ENCODE measurements around the gene BRD4. TPM values are rescaled to one million over a fixed set of nuclear protein-coding genes. Genes with fewer than 3 reads are reported as not detected.
A peak's percentile ranks its signal among the peaks of the same experiment; 100 is the strongest.

Gene BRD4
- total and polyA plus RNA-seq, 2 of the 13 experiments (the other 11 are each of a cell fraction or from before 2014, with no cell fraction given) = 10.5 to 11.4 TPM

DNA sequence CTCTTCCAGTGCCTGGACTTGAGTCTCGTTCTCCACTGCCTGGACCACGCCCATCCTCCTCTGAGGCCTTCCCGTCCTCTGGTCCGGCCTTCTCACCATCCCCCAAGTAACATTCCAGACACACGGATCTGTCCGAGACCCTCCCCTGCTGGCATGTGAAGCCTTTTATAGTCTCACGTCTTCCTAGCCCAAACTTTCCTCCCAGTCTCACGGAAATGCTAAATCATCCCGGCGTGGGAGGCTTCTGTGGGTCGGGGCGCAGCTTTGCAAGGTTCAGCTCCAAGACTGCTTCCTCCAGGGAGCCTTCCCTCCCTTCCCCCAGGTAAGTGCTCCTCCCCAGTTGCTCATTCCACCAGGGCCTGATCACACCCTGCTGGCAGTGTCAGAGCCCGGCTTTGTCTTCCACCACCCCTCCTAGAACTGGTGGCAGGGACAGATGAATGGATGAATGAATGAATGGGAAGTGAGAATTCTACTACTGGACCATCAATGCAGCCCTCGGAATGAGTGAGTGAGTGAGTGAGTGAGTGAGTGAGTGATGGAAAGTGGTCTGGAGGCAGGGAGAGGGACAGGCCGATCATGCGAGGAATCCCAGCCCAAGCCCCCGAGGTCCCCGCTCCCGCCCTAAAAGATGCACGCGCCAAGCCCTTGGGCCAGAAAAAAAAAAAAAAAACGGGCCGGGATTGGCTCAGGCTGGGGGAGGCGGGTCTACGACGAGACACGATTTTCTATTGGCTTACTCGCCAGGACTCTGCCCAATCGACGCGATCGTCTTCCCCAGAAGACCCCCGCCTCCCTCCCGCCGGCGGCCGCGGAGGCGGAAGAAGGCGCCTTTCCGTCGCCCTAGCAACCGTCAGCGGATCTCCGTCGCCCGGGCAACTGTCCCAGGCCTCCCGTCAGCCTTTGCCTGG lies 109.3 kb downstream of the BRD4 start (continued):
- TF ChIP-seq THAP11 (CRISPR knock-in tag; IDR thresholded peaks at IDR 0.05) (peak; percentile 15; the same call in 1 of the 2 replicates), ZNF709 (CRISPR knock-in tag; IDR thresholded peaks at IDR 0.05) (no peak), NFRKB (IDR thresholded peaks at IDR 0.05) (no peak), ZC3H4 (CRISPR knock-in tag; IDR thresholded peaks at IDR 0.05; ENCODE audit: borderline replicate concordance) (no peak), YEATS4 (CRISPR knock-in tag; IDR thresholded peaks at IDR 0.05; ENCODE audit: borderline replicate concordance) (no peak), ZNF773 (CRISPR knock-in tag; IDR thresholded peaks at IDR 0.05; ENCODE audit: borderline replicate concordance) (no peak), ZNF282 (IDR thresholded peaks at IDR 0.05; ENCODE audit: partially characterized antibody) (no peak), ARNT (IDR thresholded peaks at IDR 0.05) (no peak), MXI1 (IDR thresholded peaks at IDR 0.05; ENCODE audit: borderline replicate concordance, low read depth, low read length) (peak; percentile 98), HCFC1 (IDR thresholded peaks at IDR 0.05; ENCODE audit: low read depth, low read length) (no peak), MTA3 (CRISPR knock-in tag; IDR thresholded peaks at IDR 0.05) (no peak), SRSF1 (optimal IDR thresholded peaks at IDR 0.05; ENCODE audit: low read depth, low read length) (no peak), NAIF1 (CRISPR knock-in tag; IDR thresholded peaks at IDR 0.05; ENCODE audit: borderline replicate concordance) (no peak), BRCA1 (CRISPR knock-in tag; IDR thresholded peaks at IDR 0.05) (no peak)
- TF ChIP-seq, protein P1, sequence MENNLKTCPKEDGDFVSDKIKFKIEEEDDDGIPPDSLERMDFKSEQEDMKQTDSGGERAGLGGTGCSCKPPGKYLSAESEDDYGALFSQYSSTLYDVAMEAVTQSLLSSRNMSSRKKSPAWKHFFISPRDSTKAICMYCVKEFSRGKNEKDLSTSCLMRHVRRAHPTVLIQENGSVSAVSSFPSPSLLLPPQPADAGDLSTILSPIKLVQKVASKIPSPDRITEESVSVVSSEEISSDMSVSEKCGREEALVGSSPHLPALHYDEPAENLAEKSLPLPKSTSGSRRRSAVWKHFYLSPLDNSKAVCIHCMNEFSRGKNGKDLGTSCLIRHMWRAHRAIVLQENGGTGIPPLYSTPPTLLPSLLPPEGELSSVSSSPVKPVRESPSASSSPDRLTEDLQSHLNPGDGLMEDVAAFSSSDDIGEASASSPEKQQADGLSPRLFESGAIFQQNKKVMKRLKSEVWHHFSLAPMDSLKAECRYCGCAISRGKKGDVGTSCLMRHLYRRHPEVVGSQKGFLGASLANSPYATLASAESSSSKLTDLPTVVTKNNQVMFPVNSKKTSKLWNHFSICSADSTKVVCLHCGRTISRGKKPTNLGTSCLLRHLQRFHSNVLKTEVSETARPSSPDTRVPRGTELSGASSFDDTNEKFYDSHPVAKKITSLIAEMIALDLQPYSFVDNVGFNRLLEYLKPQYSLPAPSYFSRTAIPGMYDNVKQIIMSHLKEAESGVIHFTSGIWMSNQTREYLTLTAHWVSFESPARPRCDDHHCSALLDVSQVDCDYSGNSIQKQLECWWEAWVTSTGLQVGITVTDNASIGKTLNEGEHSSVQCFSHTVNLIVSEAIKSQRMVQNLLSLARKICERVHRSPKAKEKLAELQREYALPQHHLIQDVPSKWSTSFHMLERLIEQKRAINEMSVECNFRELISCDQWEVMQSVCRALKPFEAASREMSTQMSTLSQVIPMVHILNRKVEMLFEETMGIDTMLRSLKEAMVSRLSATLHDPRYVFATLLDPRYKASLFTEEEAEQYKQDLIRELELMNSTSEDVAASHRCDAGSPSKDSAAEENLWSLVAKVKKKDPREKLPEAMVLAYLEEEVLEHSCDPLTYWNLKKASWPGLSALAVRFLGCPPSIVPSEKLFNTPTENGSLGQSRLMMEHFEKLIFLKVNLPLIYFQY (CRISPR knock-in tag; IDR thresholded peaks at IDR 0.05; ENCODE audit: borderline replicate concordance) = no peak
- TF ChIP-seq, protein P2, sequence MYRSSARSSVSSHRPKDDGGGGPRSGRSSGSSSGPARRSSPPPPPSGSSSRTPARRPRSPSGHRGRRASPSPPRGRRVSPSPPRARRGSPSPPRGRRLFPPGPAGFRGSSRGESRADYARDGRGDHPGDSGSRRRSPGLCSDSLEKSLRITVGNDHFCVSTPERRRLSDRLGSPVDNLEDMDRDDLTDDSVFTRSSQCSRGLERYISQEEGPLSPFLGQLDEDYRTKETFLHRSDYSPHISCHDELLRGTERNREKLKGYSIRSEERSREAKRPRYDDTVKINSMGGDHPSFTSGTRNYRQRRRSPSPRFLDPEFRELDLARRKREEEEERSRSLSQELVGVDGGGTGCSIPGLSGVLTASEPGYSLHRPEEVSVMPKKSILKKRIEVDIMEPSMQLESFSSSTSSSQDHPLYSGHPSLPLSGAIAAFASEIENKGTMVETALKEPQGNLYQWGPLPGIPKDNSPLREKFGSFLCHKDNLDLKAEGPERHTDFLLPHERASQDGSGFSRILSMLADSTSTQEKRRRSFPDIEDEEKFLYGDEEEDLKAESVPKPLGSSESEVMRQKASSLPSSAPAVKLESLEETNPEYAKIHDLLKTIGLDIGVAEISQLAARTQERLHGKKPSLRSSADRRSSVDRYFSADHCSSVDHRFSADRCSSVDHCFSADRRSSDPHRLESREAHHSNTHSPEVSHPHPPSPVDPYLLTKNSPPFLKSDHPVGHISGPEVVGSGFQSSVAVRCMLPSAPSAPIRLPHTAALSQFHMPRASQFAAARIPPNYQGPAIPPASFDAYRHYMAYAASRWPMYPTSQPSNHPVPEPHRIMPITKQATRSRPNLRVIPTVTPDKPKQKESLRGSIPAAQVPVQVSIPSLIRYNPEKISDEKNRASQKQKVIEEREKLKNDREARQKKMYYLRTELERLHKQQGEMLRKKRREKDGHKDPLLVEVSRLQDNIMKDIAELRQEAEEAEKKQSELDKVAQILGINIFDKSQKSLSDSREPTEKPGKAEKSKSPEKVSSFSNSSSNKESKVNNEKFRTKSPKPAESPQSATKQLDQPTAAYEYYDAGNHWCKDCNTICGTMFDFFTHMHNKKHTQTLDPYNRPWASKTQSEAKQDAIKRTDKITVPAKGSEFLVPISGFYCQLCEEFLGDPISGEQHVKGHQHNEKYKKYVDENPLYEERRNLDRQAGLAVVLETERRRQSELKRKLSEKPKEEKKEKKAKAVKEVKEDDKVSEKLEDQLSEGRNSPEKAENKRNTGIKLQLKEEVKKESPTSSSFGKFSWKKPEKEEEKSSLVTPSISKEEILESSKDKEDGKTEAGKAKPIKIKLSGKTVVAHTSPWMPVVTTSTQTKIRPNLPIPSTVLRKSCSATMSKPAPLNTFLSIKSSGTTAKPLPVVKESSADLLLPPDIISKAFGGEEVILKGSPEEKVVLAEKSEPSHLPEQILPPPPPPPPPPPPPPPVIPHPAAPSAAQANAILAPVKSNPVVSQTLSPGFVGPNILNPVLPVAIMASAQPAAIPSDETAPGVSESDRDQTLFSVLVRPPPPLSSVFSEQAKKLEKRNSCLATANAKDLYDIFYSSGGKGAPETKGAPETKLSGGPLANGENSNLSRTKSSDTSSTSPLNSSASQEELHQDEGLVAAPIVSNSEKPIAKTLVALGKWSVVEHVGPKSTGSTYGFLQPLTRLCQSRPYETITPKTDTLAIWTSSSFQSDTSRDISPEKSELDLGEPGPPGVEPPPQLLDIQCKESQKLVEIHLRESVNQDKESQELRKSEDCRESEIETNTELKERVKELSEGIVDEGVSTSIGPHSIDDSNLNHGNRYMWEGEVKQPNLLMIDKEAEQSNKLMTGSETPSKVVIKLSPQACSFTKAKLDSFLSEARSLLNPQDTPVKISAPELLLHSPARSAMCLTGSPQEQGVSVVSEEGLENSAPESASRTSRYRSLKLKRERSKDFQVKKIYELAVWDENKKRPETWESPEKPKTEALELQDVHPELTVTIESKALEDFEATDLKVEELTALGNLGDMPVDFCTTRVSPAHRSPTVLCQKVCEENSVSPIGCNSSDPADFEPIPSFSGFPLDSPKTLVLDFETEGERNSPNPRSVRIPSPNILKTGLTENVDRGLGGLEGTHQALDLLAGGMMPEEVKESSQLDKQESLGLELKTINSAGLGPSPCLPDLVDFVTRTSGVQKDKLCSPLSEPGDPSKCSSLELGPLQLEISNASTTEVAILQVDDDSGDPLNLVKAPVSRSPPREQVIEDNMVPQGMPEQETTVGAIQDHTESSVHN (CRISPR knock-in tag; IDR thresholded peaks at IDR 0.05) = no peak
- TF ChIP-seq, protein P3, sequence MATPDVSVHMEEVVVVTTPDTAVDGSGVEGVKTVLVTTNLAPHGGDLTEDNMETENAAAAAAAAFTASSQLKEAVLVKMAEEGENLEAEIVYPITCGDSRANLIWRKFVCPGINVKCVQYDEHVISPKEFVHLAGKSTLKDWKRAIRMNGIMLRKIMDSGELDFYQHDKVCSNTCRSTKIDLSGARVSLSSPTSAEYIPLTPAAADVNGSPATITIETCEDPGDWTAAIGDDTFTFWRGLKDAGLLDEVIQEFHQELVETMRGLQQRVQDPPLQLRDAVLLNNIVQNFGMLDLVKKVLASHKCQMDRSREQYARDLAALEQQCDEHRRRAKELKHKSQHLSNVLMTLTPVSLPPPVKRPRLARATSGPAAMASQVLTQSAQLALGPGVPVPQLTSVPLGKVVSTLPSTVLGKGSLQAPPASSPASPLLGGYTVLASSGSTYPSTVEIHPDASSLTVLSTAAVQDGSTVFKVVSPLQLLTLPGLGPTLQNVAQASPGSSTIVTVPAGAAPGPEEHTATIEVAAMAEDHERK (CRISPR knock-in tag; IDR thresholded peaks at IDR 0.05; ENCODE audit: low read depth) = no peak
